K562 (cell line): Measurements from ENCODE around the gene NUP153. TPM values are rescaled to one million over a fixed set of nuclear protein-coding genes. Genes with fewer than 3 reads are reported as not detected.
A peak's percentile ranks its signal among the peaks of the same experiment; 100 is the strongest.

Experiments used
- CREB3 ChIP-seq: fragments of 450-650 bp; conservative IDR thresholded peaks from 2 replicates; pipeline ENCODE4 v1.6.1; 2016; ENCODE audit warnings: missing genetic modification characterization, low read depth, mild to moderate bottlenecking, missing compliant biosample characterization, moderate library complexity
- GATAD2A ChIP-seq: fragments of 450-650 bp; IDR thresholded peaks from 2 replicates; pipeline ENCODE4 v1.6.1; 2017
- HNRNPLL ChIP-seq: fragments of 200-400 bp; formaldehyde crosslinking; IDR thresholded peaks from 2 replicates; pipeline ENCODE4 v1.6.1; 2017; ENCODE audit warnings: low read length, low read depth, mild to moderate bottlenecking; ENCODE audit not compliant: poor library complexity, severe bottlenecking
- MEF2A ChIP-seq: IDR thresholded peaks from 2 replicates; pipeline ENCODE4 v1.6.1; 2011; ENCODE audit warnings: low read depth, mild to moderate bottlenecking, low read length, moderate library complexity; ENCODE audit not compliant: control insufficient read depth
- NELFE ChIP-seq: IDR thresholded peaks from 2 replicates; pipeline ENCODE4 v1.6.1; 2011; ENCODE audit warnings: mild to moderate bottlenecking; ENCODE audit not compliant: insufficient read depth, insufficient read length
- NFYB ChIP-seq: IDR thresholded peaks from 2 replicates; pipeline ENCODE4 v1.6.1; 2011; ENCODE audit warnings: mild to moderate bottlenecking, moderate library complexity; ENCODE audit not compliant: insufficient read length; ENCODE audit errors: extremely low read depth
- NONO ChIP-seq, 2 experiments: fragments of 200-400 bp in 1 of 2; fragments of 450-650 bp in 1 of 2; formaldehyde crosslinking in 1 of 2; IDR thresholded peaks; 2 replicates each; pipeline ENCODE4 v1.6.1; 2017; ENCODE audit warnings: low read depth in 2 of 2, mild to moderate bottlenecking in 2 of 2, moderate library complexity in 2 of 2, low read length in 1 of 2
- PHTF2 ChIP-seq: fragments of 250-450 bp; sonication (Bioruptor Pico); IDR thresholded peaks from 2 replicates; pipeline ENCODE4 v1.5.0; 2021; ENCODE audit warnings: mild to moderate bottlenecking
- POLR2AphosphoS2 ChIP-seq: IDR thresholded peaks from 2 replicates; pipeline ENCODE4 v1.6.1; 2012; ENCODE audit warnings: low read length, improper control_type of control experiment
- SOX6 ChIP-seq: fragments of 450-650 bp; IDR thresholded peaks from 2 replicates; pipeline ENCODE4 v1.6.1; 2014; ENCODE audit warnings: mild to moderate bottlenecking
- ZMIZ1 ChIP-seq, 2 experiments: fragments of 150-350 bp in 1 of 2; IDR thresholded peaks; 2 replicates each; pipeline ENCODE4 v1.6.1; 2012 to 2016; ENCODE audit warnings: low read depth in 2 of 2, low read length in 2 of 2, mild to moderate bottlenecking in 1 of 2, moderate library complexity in 1 of 2
- ZNF212 ChIP-seq: fragments of 450-650 bp; formaldehyde crosslinking; IDR thresholded peaks from 2 replicates; pipeline ENCODE4 v1.4.0; 2020; ENCODE audit warnings: mild to moderate bottlenecking
- ZNF347 ChIP-seq: fragments of 450-650 bp; formaldehyde crosslinking; IDR thresholded peaks from 2 replicates; pipeline ENCODE4 v1.4.0; 2020; ENCODE audit warnings: low read depth, mild to moderate bottlenecking, moderate library complexity
- ZNF436 ChIP-seq: fragments of 250-450, 450-650 bp; sonication (Bioruptor Pico); formaldehyde crosslinking; IDR thresholded peaks from 2 replicates; pipeline ENCODE4 v1.7.0; 2020; ENCODE audit warnings: mild to moderate bottlenecking
- ZNF764 ChIP-seq: fragments of 250-450 bp; sonication (Bioruptor Pico); IDR thresholded peaks from 2 replicates; pipeline ENCODE4 v1.4.0; 2020; ENCODE audit warnings: low read depth, mild to moderate bottlenecking, moderate library complexity
- ZSCAN29 ChIP-seq: fragments of 450-650 bp; IDR thresholded peaks from 2 replicates; pipeline ENCODE4 v1.6.1; 2017
- polyA plus RNA-seq, 8 experiments: library from polyadenylated mRNA; depleted of rRNA in 4 of 8; stranded (reverse) in 5 of 8; unstranded in 3 of 8; fragments of >200 nt; fragmentation: Nextera tagmentation in 2 of 8; fragmentation: Illumina TruSeq in 1 of 8; extraction: Ambion mirVana in 2 of 8; extraction: Trizol in 1 of 8; gene quantifications; 2 replicates each; pipeline versions ENCODE4 v1.2.1 to v1.2.3, GENCODE V29; 2011 to 2014; ENCODE audit warnings: inconsistent platforms in 1 of 8, missing spikeins in 1 of 8
- total RNA-seq, 7 experiments: library from RNA; depleted of rRNA in 6 of 7; stranded (reverse); fragments of >200 nt in 6 of 7; fragmentation: Illumina TruSeq in 2 of 7; extraction: Trizol in 2 of 7; gene quantifications; 2 replicates each; pipeline versions ENCODE4 v1.2.1 to v1.2.3, GENCODE V29; 2011 to 2021; ENCODE audit warnings: low replicate concordance in 1 of 7
- TF ChIP-seq, protein P1 (sequence below): sonication (generic); formaldehyde crosslinking; IDR thresholded peaks from 2 replicates; pipeline ENCODE4 v1.5.0; 2020; ENCODE audit warnings: missing genetic modification reagents
- TF ChIP-seq, protein P2 (sequence below): fragments of 450-650 bp; IDR thresholded peaks from 2 replicates; pipeline ENCODE4 v1.6.1; 2016; ENCODE audit warnings: antibody characterized with exemption
- TF ChIP-seq, protein P3 (sequence below): fragments of 250-450 bp; sonication (Bioruptor Pico); IDR thresholded peaks from 2 replicates; pipeline ENCODE4 v1.8.0; 2021; ENCODE audit warnings: moderate library complexity, mild to moderate bottlenecking, inconsistent platforms

The NUP153 gene
- total and polyA plus RNA-seq, 9 of the 15 experiments (the other 6 are each of a cell fraction or from before 2014, with no cell fraction given), result 21.9 to 110 (median 84.8) TPM

DNA sequence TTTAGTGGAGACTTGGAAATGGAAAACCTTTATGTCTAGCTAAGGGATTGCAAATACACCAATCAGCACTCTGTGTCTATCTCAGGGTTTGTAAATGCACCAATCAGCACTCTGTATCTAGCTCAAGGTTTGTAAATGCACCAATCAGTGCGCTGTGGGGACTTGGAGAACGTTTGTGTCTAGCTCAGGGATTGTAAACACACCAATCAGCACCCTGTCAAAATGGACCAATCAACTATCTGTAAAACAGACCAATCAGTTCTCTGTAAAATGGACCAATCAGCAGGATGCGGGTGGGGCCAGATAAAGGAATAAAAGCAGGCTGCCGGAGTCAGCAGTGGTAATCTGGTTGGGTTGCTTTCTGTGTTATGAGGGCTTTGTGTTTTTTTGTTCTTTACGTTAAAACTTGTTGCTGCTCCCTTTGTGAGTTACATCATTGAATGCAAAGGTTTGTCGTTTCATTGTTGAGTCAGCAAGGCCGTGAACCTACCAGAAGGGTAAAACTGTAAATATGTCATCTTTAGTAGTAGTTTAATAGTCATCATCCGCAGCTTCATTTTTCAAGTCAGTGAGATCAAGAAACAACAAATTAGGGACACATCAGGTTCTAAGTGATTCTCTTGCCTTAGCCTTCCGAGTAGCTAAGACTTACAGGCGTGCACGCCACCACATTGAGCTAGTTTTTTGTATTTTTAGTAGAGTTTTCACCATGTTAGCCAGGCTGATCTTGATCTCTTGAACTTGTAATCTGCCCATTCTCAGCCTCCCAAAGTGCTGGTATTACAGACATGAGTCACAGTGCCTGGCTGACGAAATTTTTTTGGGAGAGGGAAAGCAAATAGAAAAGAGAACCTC is 22.7 kb upstream of the NUP153 start (continued):
- TF ChIP-seq NELFE (no peak), ZNF436 (CRISPR knock-in tag) (no peak), NONO (IDR thresholded peaks at IDR 0.05; ENCODE audit: low read depth in 2 of 2, low read length in 1 of 2) (peak in 1 of 2 experiments; percentile 69; a peak in 2 of 4 replicates), NFYB (peak; percentile 85), HNRNPLL (no peak), PHTF2 (CRISPR knock-in tag) (no peak), GATAD2A (no peak), ZNF764 (CRISPR knock-in tag) (no peak), ZNF212 (CRISPR knock-in tag) (no peak), ZNF347 (no peak), ZMIZ1 (IDR thresholded peaks at IDR 0.05; ENCODE audit: low read depth in 2 of 2, low read length in 2 of 2) (no peak), MEF2A (no peak), CREB3 (tag) (no peak), SOX6 (peak; percentile 26; the same call in 1 of the 2 replicates), ZSCAN29 (no peak), POLR2AphosphoS2 (no peak)
- TF ChIP-seq, protein P1, sequence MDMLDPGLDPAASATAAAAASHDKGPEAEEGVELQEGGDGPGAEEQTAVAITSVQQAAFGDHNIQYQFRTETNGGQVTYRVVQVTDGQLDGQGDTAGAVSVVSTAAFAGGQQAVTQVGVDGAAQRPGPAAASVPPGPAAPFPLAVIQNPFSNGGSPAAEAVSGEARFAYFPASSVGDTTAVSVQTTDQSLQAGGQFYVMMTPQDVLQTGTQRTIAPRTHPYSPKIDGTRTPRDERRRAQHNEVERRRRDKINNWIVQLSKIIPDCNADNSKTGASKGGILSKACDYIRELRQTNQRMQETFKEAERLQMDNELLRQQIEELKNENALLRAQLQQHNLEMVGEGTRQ (CRISPR knock-in tag), result no peak
- TF ChIP-seq, protein P2, sequence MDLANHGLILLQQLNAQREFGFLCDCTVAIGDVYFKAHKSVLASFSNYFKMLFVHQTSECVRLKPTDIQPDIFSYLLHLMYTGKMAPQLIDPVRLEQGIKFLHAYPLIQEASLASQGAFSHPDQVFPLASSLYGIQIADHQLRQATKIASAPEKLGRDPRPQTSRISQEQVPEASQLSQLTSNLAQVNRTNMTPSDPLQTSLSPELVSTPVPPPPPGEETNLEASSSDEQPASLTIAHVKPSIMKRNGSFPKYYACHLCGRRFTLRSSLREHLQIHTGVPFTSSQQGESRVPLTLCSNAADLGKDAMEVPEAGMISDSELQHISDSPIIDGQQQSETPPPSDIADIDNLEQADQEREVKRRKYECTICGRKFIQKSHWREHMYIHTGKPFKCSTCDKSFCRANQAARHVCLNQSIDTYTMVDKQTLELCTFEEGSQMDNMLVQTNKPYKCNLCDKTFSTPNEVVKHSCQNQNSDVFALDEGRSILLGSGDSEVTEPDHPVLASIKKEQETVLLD, result no peak
- TF ChIP-seq, protein P3, sequence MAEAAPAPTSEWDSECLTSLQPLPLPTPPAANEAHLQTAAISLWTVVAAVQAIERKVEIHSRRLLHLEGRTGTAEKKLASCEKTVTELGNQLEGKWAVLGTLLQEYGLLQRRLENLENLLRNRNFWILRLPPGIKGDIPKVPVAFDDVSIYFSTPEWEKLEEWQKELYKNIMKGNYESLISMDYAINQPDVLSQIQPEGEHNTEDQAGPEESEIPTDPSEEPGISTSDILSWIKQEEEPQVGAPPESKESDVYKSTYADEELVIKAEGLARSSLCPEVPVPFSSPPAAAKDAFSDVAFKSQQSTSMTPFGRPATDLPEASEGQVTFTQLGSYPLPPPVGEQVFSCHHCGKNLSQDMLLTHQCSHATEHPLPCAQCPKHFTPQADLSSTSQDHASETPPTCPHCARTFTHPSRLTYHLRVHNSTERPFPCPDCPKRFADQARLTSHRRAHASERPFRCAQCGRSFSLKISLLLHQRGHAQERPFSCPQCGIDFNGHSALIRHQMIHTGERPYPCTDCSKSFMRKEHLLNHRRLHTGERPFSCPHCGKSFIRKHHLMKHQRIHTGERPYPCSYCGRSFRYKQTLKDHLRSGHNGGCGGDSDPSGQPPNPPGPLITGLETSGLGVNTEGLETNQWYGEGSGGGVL (CRISPR knock-in tag), result no peak
